Spleen (tissue), 11 donors: Measurements from ENCODE around the gene STX8. TPM values are rescaled to one million over a fixed set of nuclear protein-coding genes. Genes with fewer than 3 reads are reported as not detected.

Experiments
- DNase-seq: peaks from one replicate; pipeline ENCODE4 v3.0.0-alpha.2; 2020
- H3K27ac ChIP-seq, 8 donors: fragments of 200-600 bp; sonication (generic) in 7 of 8; 1 replicate in 4 of 8; 2 replicates in 4 of 8; pipeline versions ENCODE4 v1.5.0 to v1.8.0; 2016 to 2021; ENCODE audit warnings: inconsistent platforms in 4 of 8, mild to moderate bottlenecking in 4 of 8, moderate library complexity in 1 of 8
- H3K27me3 ChIP-seq, 7 donors: fragments of 200-600 bp; sonication (generic) in 6 of 7; replicated peaks in 1 of 7; 1 replicate in 4 of 7; 2 replicates in 3 of 7; pipeline versions ENCODE4 v1.5.0 to v1.8.0; 2016 to 2021; ENCODE audit warnings: inconsistent platforms in 3 of 7, mild to moderate bottlenecking in 1 of 7
- H3K36me3 ChIP-seq, 6 donors: fragments of 200-600 bp; sonication (generic) in 5 of 6; 1 replicate in 4 of 6; 2 replicates in 2 of 6; pipeline versions ENCODE4 v1.5.0 to v1.8.0; 2016 to 2021; ENCODE audit warnings: inconsistent platforms in 2 of 6
- H3K4me1 ChIP-seq, 6 donors: fragments of 200-600 bp; sonication (generic) in 5 of 6; 1 replicate in 3 of 6; 2 replicates in 3 of 6; pipeline versions ENCODE4 v1.5.0 to v1.8.0; 2016 to 2021; ENCODE audit warnings: inconsistent platforms in 3 of 6
- H3K4me3 ChIP-seq, 8 donors: fragments of 200-600 bp; sonication (generic) in 7 of 8; 1 replicate in 4 of 8; 2 replicates in 4 of 8; pipeline versions ENCODE4 v1.5.0 to v1.8.0; 2016 to 2021; ENCODE audit warnings: inconsistent platforms in 4 of 8, mild to moderate bottlenecking in 4 of 8, moderate library complexity in 2 of 8
- H3K9me3 ChIP-seq, 8 donors: fragments of 200-600 bp; sonication (generic) in 7 of 8; 1 replicate in 4 of 8; 2 replicates in 4 of 8; pipeline versions ENCODE4 v1.5.0 to v1.8.0; 2016 to 2021; ENCODE audit warnings: inconsistent platforms in 4 of 8
- CTCF ChIP-seq, 11 experiments: fragments of 200-600 bp in 7 of 11; fragments of 450-650 bp in 4 of 11; sonication (generic) in 4 of 11; IDR thresholded peaks in 8 of 11; conservative IDR thresholded peaks in 3 of 11; 1 replicate in 7 of 11; 2 replicates in 4 of 11; pipeline versions ENCODE4 v1.4.0 to v1.8.0; 2016 to 2021; ENCODE audit warnings: antibody characterized with exemption in 11 of 11, inconsistent platforms in 4 of 11, mild to moderate bottlenecking in 1 of 11
- POLR2A ChIP-seq, 3 donors: fragments of 450-650 bp; IDR thresholded peaks; one replicate each; pipeline ENCODE4 v1.5.1; 2017; ENCODE audit warnings: antibody characterized with exemption in 3 of 3, mild to moderate bottlenecking in 1 of 3
- POLR2AphosphoS5 ChIP-seq, 3 donors: sonication (generic); formaldehyde crosslinking; IDR thresholded peaks; one replicate each; pipeline ENCODE4 v1.5.1; 2017; ENCODE audit warnings: antibody characterized with exemption in 3 of 3
- WGBS, 5 donors: extraction: QIAGEN DNeasy Blood & Tissue Kit in 3 of 5; methylation state at CpG; one replicate each; pipeline versions ENCODE4 v1.1.5 to v1.1.7; 2013 to 2018; 5-methylcytosine and 5-hydroxymethylcytosine counted together
- intact Hi-C: fragments of 100-400 bp; cut with DNase I; formaldehyde crosslinking; loops from one replicate; pipeline ENCODE4 v1.15.0; 2023; ENCODE audit warnings: low total_unique reads
- polyA plus RNA-seq, 3 donors: library from polyadenylated mRNA; stranded (reverse); fragments of 200-250 nt; gene quantifications; one replicate each; pipeline ENCODE4 v1.2.1, GENCODE V29; 2013
- total RNA-seq, 7 donors: library from RNA; depleted of rRNA in 3 of 7; stranded (reverse); fragments of >200 nt in 3 of 7; fragmentation: NEBNext Ultra II Directional in 4 of 7; extraction: Animal tissue kit (Norgen Biotek cat#: 25700) in 4 of 7; gene quantifications; one replicate each; pipeline versions ENCODE4 v1.1.0 to v1.2.1, GENCODE V29; 2016 to 2021
- donor health status: healthy with polysubstance abuse.
- donor health status: DM: no; HTN: no; CAD: no; lungs with moderate emphysema.
- donor health status: DM: no; HTN: no; CAD: no.
- donor health status: Bipolar disorder and iron deficiency.
- donor health status: healthy.
- donor health status: DM: no; HTN: no; CAD: no.
- donor health status: DM: yes; HTN: yes; CAD: no.

The STX8 gene
- total and polyA plus RNA-seq, 10 donors, result 37.3 to 59.8 (median 48.9) TPM

DNA sequence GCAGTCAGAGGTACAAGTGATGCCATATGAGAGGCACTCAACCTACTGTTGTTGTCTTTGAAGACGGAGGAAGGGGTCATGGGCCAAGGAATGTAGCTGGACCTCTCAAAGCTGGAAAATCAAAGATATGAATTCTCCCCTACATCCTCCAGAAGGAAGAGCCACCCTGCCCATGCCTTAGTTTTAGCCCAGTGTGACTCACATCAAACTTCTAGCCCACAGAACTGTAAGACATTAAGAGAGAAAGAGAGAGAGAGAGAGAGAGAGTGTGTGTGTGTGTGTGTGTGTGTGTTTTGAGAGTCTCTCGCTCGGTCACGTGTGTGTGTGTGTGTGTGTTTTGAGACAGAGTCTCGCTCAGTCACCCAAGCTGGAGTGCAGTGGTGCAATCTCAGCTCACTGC is 87.1 kb downstream of the STX8 start:
- no peaks in the 10 kb centered on the region for H3K27me3 ChIP-seq
- H3K9me3 ChIP-seq, result peaks cover 0 to 8% (median 0%) of the 10 kb centered on the region in 8 donors
- no peak for DNase-seq
- TF ChIP-seq POLR2AphosphoS5 (IDR thresholded peaks at IDR 0.05), result no peak
- TF ChIP-seq CTCF (IDR thresholded peaks at IDR 0.05 in 8 of 11, conservative IDR thresholded peaks at IDR 0.05 in 3 of 11), result no peak
- no peak for TF ChIP-seq POLR2A (IDR thresholded peaks at IDR 0.05)
- H3K4me1 ChIP-seq, result no peaks in the 10 kb centered on the region
- H3K36me3 ChIP-seq, result peaks cover 0 to 88% (median 18%) of the 10 kb centered on the region in 6 donors
- intact Hi-C loops, result no loop called here
- 91 to 99% (median 94%) methylated on average over 5 of the region's 5 CpGs for WGBS, 5 donors
- no peak overlapping the region for H3K4me3 ChIP-seq
- H3K27ac ChIP-seq, result no peak overlapping the region

DNA sequence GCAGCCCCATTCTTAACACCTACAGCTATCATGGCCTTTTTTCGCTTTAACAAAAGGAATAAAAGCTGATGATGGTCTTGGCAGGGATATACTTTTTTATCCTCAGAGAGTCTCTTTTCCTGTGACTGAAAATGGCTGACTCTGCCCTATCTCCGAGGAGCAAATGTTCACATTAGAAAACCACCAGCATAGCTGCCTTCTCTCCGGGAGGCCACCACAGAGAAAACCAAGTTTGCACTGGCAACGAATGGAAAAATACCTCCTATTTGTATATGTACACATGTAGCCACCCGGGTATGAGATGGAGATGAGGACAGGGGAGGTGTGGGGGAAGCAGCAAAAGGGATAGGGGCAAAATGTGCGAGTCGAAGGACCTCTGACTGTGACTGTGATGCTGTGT is 88.2 kb downstream of the STX8 start:
- H3K9me3 ChIP-seq, result peaks cover 0 to 5% (median 0%) of the 10 kb centered on the region in 8 donors
- H3K4me3 ChIP-seq, result no peak overlapping the region
- H3K27me3 ChIP-seq, result no peaks in the 10 kb centered on the region
- H3K4me1 ChIP-seq, result no peaks in the 10 kb centered on the region
- intact Hi-C loops, result no loop called here
- H3K27ac ChIP-seq, result no peak overlapping the region
- H3K36me3 ChIP-seq, result peaks cover 0 to 88% (median 15%) of the 10 kb centered on the region in 6 donors
- 89 to 98% (median 94%) methylated on average over 7 of the region's 7 CpGs for WGBS, 5 donors
- no peak for DNase-seq
- TF ChIP-seq CTCF (IDR thresholded peaks at IDR 0.05 in 8 of 11, conservative IDR thresholded peaks at IDR 0.05 in 3 of 11) (no peak), POLR2A (IDR thresholded peaks at IDR 0.05) (no peak), POLR2AphosphoS5 (IDR thresholded peaks at IDR 0.05) (no peak)

DNA sequence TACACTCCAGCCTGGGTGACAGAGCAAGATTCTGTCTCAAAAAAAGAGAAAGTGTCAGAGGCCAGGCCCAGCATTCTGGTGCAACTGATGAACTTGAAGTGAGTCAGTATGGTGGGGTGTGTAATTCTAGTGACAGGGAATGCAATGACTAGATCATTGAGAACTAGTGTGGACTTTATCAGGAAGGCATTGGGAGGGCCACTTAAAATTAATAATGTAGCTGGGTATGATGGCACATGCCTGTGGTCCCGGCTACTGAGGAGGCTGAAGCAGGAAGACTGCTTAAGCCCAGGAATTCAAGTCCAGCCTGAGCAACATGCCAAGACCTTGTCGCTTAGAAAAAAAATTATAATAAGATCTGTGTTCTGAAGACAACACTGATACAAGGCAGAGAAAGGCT is 90.8 kb downstream of the STX8 start:
- TF ChIP-seq CTCF (IDR thresholded peaks at IDR 0.05 in 8 of 11, conservative IDR thresholded peaks at IDR 0.05 in 3 of 11), result no peak
- TF ChIP-seq POLR2AphosphoS5 (IDR thresholded peaks at IDR 0.05), result no peak
- TF ChIP-seq POLR2A (IDR thresholded peaks at IDR 0.05), result no peak
- Histone ChIP-seq H3K9me3 (no peaks in the 10 kb centered on the region), H3K27me3 (no peaks in the 10 kb centered on the region), H3K4me1 (no peaks in the 10 kb centered on the region), H3K4me3 (no peak overlapping the region), H3K27ac (no peak overlapping the region), H3K36me3 (peaks cover 0 to 74% (median 2%) of the 10 kb centered on the region in 6 donors)
- 94 to 97% (median 95%) methylated on average over 2 of the region's 2 CpGs for WGBS, 5 donors
- intact Hi-C loops, result no loop called here
- no peak for DNase-seq

DNA sequence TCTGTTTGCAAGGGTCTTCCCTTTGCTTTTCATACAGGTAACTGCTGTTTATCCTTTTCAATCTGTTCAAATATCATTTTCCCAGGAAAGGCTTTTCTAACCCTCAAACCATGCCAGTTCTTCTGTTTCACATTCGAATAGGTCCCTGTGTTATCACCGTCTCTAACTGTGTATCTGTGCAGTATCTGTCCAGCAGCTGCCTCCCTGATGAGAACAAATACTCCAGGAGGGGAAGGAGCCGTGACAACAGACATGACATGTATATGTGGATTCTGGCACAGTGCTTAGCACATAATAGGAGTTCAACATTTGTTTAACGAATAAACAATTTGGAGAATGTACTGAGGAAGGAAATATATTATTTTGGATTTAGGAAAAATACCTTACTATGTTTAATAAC is 95.7 kb downstream of the STX8 start:
- intact Hi-C loops, result no loop called here
- H3K27ac ChIP-seq, result no peak overlapping the region
- no peak overlapping the region for H3K4me3 ChIP-seq
- TF ChIP-seq CTCF (IDR thresholded peaks at IDR 0.05 in 8 of 11, conservative IDR thresholded peaks at IDR 0.05 in 3 of 11), result no peak
- no peak for TF ChIP-seq POLR2A (IDR thresholded peaks at IDR 0.05)
- no peak for TF ChIP-seq POLR2AphosphoS5 (IDR thresholded peaks at IDR 0.05)
- DNase-seq, result no peak
- no peaks in the 10 kb centered on the region for H3K27me3 ChIP-seq
- H3K36me3 ChIP-seq, result peaks cover 0 to 48% (median 0%) of the 10 kb centered on the region in 6 donors
- H3K4me1 ChIP-seq, result no peaks in the 10 kb centered on the region
- H3K9me3 ChIP-seq, result no peaks in the 10 kb centered on the region
- 89 to 97% (median 95%) methylated on average over 4 of the region's 4 CpGs for WGBS, 5 donors
